ENCODE results near the gene PMF1.

The PMF1 gene

DNA sequence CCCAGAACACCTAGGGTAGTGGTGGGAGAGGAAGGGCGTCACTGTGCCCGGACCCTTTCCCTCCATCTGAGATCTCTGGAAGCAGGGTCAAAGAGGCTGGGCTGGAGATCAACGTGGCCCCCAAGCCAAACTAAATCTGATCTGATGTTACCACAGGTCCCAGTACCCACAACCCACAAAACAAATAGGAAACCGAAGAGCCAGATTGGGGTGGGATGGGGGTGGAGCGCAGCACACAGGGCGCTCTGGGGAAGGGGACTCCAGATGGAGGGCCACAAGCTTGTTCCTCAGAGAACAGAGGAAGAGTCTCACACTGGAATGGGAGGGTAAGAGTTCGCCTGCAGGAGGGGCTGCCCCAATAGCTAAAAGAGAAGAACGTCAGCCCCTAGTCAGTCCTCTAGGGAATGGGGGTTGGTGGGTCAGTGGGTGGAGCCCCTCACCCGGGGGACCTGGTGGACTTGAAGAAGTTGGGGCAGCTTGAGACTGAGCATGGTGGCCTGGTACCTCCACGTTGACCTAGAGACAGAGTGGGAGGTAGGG is 33.5 kb downstream of the PMF1 start:
- TF ChIP-seq, protein P1, sequence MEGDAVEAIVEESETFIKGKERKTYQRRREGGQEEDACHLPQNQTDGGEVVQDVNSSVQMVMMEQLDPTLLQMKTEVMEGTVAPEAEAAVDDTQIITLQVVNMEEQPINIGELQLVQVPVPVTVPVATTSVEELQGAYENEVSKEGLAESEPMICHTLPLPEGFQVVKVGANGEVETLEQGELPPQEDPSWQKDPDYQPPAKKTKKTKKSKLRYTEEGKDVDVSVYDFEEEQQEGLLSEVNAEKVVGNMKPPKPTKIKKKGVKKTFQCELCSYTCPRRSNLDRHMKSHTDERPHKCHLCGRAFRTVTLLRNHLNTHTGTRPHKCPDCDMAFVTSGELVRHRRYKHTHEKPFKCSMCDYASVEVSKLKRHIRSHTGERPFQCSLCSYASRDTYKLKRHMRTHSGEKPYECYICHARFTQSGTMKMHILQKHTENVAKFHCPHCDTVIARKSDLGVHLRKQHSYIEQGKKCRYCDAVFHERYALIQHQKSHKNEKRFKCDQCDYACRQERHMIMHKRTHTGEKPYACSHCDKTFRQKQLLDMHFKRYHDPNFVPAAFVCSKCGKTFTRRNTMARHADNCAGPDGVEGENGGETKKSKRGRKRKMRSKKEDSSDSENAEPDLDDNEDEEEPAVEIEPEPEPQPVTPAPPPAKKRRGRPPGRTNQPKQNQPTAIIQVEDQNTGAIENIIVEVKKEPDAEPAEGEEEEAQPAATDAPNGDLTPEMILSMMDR (IDR thresholded peaks at IDR 0.05; ENCODE audit: insufficient read depth, missing control alignments), result no peak

DNA sequence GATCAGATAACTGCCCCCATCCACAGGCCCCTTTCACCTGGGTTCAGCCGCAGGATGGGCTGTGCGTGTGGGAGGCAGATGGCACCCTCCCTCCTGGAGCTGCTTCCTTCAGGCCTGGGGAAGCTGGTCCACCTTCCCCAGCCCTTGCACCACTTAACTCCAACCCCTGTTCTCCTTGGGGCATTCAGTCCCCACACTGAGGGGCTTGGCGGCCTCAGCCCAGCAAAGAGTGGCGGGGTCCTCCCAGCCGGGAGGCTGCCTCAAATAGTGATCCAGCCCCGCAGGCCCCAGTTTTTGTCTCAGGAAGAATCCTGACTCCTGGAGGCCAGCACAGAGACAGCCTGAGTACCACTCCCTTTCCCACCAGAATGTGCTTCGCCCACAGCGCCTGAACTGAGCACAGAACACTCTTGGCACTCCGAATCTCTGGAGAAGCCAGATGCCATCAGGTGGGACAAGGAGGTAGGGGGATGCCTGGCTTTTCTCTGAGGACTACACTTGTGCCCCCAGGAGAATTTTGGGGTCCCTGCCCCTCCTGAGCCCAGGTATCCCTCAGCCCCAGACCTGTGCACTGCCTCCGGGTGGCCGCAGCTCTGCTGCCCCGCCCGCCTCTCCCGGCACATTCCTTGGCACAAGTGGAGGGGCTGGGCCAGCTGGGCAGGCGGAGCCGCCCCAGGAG is 34.1 kb downstream of the PMF1 start:
- DNase-seq (ENCODE audit: insufficient read length, low spot score) (no peak), FAIRE-seq (no peak)
- TF ChIP-seq, protein P1 (IDR thresholded peaks at IDR 0.05; ENCODE audit: insufficient read depth, missing control alignments), result no peak

More for the DNA sequence above, 33.5 kb downstream of the PMF1 start:
- FAIRE-seq, result no peak
- DNase-seq (ENCODE audit: insufficient read length, low spot score), result no peak

DNA sequence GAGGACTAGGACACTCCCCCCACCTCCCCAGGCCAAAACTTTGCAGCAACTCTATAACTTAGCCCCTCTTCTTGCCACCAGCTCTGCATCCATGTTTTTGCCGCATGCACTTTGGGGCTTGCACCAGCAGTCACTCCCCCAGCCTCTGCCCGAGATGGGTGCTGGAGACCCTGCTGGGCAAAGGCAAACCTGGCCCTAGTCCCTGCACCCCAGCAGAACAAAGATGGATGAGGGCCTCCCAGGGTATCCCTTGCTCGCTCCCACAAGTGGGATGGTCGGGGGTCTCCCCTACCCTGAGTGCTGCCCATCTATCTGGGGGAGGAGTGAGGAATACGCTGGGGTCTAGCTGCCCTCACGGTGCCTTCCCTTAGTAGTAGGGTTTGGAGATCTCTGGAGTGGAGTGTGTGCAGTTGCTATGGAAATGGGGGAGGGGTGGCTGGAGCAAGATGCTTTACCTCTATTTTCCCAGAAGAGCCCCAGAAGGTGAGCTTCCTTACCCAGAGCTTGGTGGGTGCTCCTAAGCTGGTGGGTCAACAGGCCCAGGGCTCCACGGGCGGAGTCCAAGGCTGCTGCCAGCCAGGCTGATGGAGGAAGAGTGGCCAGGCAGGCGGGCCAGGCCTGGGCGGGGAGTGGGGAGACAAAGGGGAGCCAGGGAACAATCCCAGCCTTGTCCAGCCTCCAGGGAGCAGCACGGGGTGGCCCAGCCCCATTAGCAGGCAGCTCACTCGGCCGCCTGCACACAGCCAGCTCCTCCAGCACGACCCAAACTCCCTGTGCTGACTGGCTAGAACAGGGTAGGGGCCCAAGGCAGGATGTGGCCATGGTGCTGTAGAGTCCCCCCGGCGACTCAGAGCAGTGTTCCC is 34.9 kb downstream of the PMF1 start, which contains the start of gene PAQR6:
PAQR6 (minus strand) TSS at position 597 of the 863 bp plus-strand sequence. CDS start 1,325 bp downstream, outside the sequence.
- TF ChIP-seq, protein P1 (IDR thresholded peaks at IDR 0.05; ENCODE audit: insufficient read depth, missing control alignments), result no peak
- DNase-seq (ENCODE audit: insufficient read length, low spot score) (no peak), FAIRE-seq (no peak)

GRCh38 chr1:156248323-156248683 is 35.5 kb downstream of the PMF1 start:
- DNase-seq (ENCODE audit: insufficient read length, low spot score), result no peak
- FAIRE-seq, result no peak
- TF ChIP-seq, protein P1 (IDR thresholded peaks at IDR 0.05; ENCODE audit: insufficient read depth, missing control alignments), result no peak

DNA sequence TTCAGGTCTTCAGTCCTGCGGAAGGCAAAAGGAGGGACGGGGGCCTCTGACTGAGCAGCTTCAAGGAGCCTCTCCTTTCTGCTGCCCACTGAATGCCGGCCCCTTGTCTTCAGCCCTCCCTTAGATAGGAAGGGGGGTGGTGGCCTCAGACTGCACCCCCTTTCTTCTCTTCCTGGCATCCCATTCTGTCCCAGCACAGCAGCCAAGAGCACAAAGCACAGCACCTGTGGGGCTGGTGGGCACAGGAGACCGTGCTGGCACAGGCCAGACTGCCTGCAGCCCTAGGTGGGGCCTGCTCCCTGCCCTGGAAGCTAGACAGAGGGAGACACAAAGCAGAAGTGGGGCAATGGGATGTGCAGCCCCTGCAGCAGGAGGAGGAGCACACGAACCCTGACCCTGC is 36.8 kb downstream of the PMF1 start:
- TF ChIP-seq, protein P1 (IDR thresholded peaks at IDR 0.05; ENCODE audit: insufficient read depth, missing control alignments), result no peak
- DNase-seq (ENCODE audit: insufficient read length, low spot score), result no peak
- no peak for FAIRE-seq

DNA sequence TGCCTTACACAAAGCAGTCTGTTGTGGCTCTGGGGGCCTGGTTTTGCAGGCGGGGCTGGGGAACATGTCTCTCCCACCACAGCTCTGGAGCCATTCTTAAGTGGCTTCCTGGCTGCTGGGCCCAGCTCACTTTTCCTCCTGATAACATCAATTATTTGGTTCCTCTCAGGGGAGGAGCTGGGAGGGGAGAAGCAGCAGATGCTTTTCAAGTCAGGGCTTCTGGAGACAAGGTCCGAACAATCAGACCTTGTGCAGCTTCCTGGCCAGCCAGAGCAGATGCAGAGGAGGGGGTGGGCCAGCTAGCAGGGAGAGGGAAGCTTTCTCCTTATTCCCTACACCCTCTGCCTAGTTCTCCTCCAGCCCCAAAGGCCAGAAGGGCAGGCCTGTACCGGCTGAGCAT is 38.7 kb downstream of the PMF1 start:
- FAIRE-seq (no peak), DNase-seq (ENCODE audit: insufficient read length, low spot score) (no peak)
- TF ChIP-seq, protein P1 (IDR thresholded peaks at IDR 0.05; ENCODE audit: insufficient read depth, missing control alignments), result no peak
